ENCODE data around the gene REEP1. TPM values are rescaled to one million over a fixed set of nuclear protein-coding genes. Genes with fewer than 3 reads are reported as not detected.

REEP1 gene
- total RNA-seq, 1 donor from 2014 or later, result 0.62 TPM

DNA sequence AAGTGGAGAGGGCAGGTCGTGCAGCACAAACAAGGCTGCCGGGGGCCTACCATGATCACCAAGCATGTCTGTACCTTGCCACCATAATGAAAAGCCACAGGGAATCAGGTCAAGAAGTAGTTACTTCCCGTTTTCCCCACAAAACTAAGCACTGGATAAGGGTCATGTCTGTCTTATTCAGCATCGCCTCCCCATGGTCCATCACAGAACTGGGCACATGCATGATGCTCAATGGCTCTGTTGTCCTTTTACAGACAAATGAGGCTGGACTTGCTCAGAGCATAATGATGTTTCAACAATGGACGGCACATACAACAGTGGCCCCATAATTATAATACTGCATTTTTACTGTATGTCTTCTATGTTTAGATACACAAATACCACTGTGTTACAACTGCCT lies 27.5 kb downstream of the REEP1 start:
- Mint-ChIP-seq H3K27ac (ENCODE audit: unreplicated experiment) (no peak overlapping the region), H3K27me3 (ENCODE audit: unreplicated experiment) (peaks cover 5% of the 10 kb centered on the region), H3K36me3 (ENCODE audit: low read depth, unreplicated experiment) (no peaks in the 10 kb centered on the region), H3K4me3 (ENCODE audit: unreplicated experiment) (no peak overlapping the region), H3K4me1 (ENCODE audit: unreplicated experiment) (no peaks in the 10 kb centered on the region), H3K9me3 (ENCODE audit: unreplicated experiment) (no peaks in the 10 kb centered on the region)
- no peak for DNase-seq (ENCODE audit: low spot score)
- TF ChIP-seq, protein P1, sequence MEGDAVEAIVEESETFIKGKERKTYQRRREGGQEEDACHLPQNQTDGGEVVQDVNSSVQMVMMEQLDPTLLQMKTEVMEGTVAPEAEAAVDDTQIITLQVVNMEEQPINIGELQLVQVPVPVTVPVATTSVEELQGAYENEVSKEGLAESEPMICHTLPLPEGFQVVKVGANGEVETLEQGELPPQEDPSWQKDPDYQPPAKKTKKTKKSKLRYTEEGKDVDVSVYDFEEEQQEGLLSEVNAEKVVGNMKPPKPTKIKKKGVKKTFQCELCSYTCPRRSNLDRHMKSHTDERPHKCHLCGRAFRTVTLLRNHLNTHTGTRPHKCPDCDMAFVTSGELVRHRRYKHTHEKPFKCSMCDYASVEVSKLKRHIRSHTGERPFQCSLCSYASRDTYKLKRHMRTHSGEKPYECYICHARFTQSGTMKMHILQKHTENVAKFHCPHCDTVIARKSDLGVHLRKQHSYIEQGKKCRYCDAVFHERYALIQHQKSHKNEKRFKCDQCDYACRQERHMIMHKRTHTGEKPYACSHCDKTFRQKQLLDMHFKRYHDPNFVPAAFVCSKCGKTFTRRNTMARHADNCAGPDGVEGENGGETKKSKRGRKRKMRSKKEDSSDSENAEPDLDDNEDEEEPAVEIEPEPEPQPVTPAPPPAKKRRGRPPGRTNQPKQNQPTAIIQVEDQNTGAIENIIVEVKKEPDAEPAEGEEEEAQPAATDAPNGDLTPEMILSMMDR (IDR thresholded peaks at IDR 0.05; ENCODE audit: unreplicated experiment), result no peak

DNA sequence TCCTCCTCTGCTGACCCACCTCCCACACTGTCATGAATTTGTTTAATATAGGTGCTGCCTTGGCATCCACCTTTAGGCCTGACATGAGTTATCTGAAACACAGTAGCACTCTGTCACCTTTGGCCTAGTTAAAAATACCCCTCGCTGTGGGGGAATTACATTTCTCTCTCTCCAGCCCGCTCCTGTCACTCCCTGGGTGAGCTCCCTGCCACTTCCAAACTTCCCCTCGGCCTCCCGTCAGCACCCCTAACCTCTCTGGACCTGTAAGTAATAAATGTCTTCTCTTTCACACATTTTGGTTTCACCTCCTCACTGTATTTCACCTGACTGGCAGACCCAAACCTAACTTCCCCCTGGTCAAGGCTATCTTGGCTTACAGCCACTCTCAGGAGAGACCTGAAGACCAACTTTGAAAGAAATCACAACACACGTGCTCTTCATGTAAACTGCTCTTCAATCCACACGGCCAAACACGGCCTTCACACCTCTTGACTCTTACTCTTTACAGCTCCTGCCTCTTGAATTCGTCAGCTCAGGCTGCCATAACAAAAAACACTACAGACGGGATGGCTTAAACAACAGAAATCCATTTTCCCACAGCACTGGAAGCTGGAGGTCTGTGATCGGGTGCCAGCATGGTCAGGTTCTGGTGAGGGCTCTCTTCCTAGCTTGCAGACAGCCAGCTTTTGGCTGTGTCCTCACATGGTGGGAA lies 28.3 kb downstream of the REEP1 start:
- H3K27me3 Mint-ChIP-seq (ENCODE audit: unreplicated experiment), result peaks cover 5% of the 10 kb centered on the region
- H3K4me1 Mint-ChIP-seq (ENCODE audit: unreplicated experiment), result no peaks in the 10 kb centered on the region
- H3K27ac Mint-ChIP-seq (ENCODE audit: unreplicated experiment), result no peak overlapping the region
- TF ChIP-seq, protein P1 (IDR thresholded peaks at IDR 0.05; ENCODE audit: unreplicated experiment), result no peak
- no peaks in the 10 kb centered on the region for H3K9me3 Mint-ChIP-seq (ENCODE audit: unreplicated experiment)
- no peaks in the 10 kb centered on the region for H3K36me3 Mint-ChIP-seq (ENCODE audit: low read depth, unreplicated experiment)
- DNase-seq (ENCODE audit: low spot score), result no peak
- H3K4me3 Mint-ChIP-seq (ENCODE audit: unreplicated experiment), result no peak overlapping the region

DNA sequence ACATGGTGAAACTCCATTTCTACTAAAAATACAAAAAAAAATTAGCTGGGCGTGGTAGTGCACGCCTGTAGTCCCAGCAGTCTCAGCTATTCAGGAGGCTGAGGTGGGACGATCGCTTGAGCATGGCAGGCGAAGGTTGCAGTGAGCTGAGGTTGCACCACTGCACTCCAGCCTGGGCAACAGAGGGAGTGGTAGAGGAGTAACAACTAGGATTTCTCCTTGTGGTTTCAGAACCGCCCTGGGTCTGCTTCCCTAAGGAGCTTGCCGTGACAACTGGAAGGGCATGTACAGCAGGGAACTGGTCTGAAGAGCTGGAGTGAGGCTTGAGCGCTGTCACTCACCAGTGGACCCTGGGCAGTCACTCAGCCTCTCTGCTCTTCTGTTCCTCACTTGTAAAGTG lies 29.1 kb downstream of the REEP1 start:
- Mint-ChIP-seq H3K27ac (ENCODE audit: unreplicated experiment) (no peak overlapping the region), H3K36me3 (ENCODE audit: low read depth, unreplicated experiment) (no peaks in the 10 kb centered on the region), H3K4me1 (ENCODE audit: unreplicated experiment) (no peaks in the 10 kb centered on the region), H3K4me3 (ENCODE audit: unreplicated experiment) (no peak overlapping the region), H3K9me3 (ENCODE audit: unreplicated experiment) (no peaks in the 10 kb centered on the region), H3K27me3 (ENCODE audit: unreplicated experiment) (peaks cover 6% of the 10 kb centered on the region)
- no peak for DNase-seq (ENCODE audit: low spot score)
- TF ChIP-seq, protein P1 (IDR thresholded peaks at IDR 0.05; ENCODE audit: unreplicated experiment), result no peak

DNA sequence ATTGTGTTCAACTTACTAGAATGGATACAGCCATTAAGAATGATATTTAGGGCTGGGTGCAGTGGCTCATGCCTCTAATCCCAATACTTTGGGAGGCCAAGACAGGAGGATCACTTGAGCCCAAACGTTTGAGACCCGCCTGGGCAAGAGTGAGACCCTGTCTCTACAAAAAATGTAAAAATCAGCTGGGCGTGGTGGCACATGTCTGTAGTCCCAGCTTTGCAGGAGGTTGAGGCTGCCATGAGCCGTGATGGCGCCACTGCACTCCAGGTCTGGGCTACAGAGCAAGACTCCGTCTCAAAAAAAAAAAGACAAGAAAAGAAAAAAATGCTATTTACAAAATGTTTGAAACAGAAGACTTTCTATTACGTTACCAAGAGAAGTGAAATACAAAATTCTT lies 30.0 kb downstream of the REEP1 start:
- no peaks in the 10 kb centered on the region for H3K9me3 Mint-ChIP-seq (ENCODE audit: unreplicated experiment)
- no peak overlapping the region for H3K4me3 Mint-ChIP-seq (ENCODE audit: unreplicated experiment)
- no peaks in the 10 kb centered on the region for H3K36me3 Mint-ChIP-seq (ENCODE audit: low read depth, unreplicated experiment)
- peaks cover 6% of the 10 kb centered on the region for H3K27me3 Mint-ChIP-seq (ENCODE audit: unreplicated experiment)
- H3K4me1 Mint-ChIP-seq (ENCODE audit: unreplicated experiment), result no peaks in the 10 kb centered on the region
- no peak for DNase-seq (ENCODE audit: low spot score)
- TF ChIP-seq, protein P1 (IDR thresholded peaks at IDR 0.05; ENCODE audit: unreplicated experiment), result no peak
- no peak overlapping the region for H3K27ac Mint-ChIP-seq (ENCODE audit: unreplicated experiment)

DNA sequence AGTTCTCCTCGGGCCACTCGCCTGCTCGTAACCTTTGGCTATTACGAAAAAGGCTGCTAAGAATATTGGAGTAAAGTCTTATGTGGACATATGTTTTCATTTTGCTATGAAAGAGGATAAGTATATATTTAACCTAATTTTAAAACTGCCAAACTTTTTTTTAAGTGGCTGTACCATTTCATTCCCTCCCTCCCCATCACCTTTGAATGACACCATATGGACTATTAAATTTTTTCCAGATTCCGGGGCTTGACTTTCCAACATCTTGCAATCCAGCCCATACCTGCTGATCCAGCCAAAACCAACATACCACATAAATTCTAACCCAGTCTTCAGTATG lies 31.5 kb downstream of the REEP1 start:
- H3K27ac Mint-ChIP-seq (ENCODE audit: unreplicated experiment), result no peak overlapping the region
- TF ChIP-seq, protein P1 (IDR thresholded peaks at IDR 0.05; ENCODE audit: unreplicated experiment), result no peak
- no peaks in the 10 kb centered on the region for H3K9me3 Mint-ChIP-seq (ENCODE audit: unreplicated experiment)
- H3K4me1 Mint-ChIP-seq (ENCODE audit: unreplicated experiment), result peaks cover 10% of the 10 kb centered on the region
- DNase-seq (ENCODE audit: low spot score), result no peak
- peaks cover 6% of the 10 kb centered on the region for H3K27me3 Mint-ChIP-seq (ENCODE audit: unreplicated experiment)
- no peaks in the 10 kb centered on the region for H3K36me3 Mint-ChIP-seq (ENCODE audit: low read depth, unreplicated experiment)
- peak overlapping the region; percentile 29 for H3K4me3 Mint-ChIP-seq (ENCODE audit: unreplicated experiment)

Data from endothelial cell (in vitro differentiated cells).